Activated CD8-positive, alpha-beta memory T cell treated with anti-CD3 and anti-CD28 coated beads, Interleukin-2, amount 10 ng/mL, durations not matched to agents 7 days and 5 days (primary cell): Measurements from ENCODE around the gene RAD51C. TPM values are rescaled to one million over a fixed set of nuclear protein-coding genes. Genes with fewer than 3 reads are reported as not detected.
A peak's percentile ranks its signal among the peaks of the same experiment; 100 is the strongest.
"Not testable (repeated sequence)": the region's sequence is repeated elsewhere in the genome, so short reads cannot be mapped to it uniquely, and the experiment has no call there.

Experiments
- ATAC-seq: fragments of 150-1000 bp; cut with Tn5 transposase; one replicate; pipeline ENCODE4 v1.10.0; 2021; ENCODE audit warnings: moderate library complexity
- CTCF ChIA-PET: fragments of 350-600 bp; sonication (Branson Sonifier 250); formaldehyde crosslinking; loops from one replicate; lab custom pipeline; 2021; ENCODE audit warnings: antibody characterized with exemption; lab: Charles Lee
- DNase-seq: peaks from one replicate; pipeline ENCODE4 v3.0.0-alpha.2; 2020
- H3K27ac Mint-ChIP-seq: one replicate; pipeline ENCODE4 v1.8.0; 2021; ENCODE audit warnings: mild to moderate bottlenecking, mixed read lengths
- H3K27me3 Mint-ChIP-seq: one replicate; pipeline ENCODE4 v1.8.0; 2021; ENCODE audit warnings: mixed read lengths
- H3K36me3 Mint-ChIP-seq: one replicate; pipeline ENCODE4 v1.8.0; 2021; ENCODE audit warnings: mild to moderate bottlenecking, mixed read lengths
- H3K4me1 Mint-ChIP-seq: one replicate; pipeline ENCODE4 v1.8.0; 2021; ENCODE audit warnings: mixed read lengths
- H3K4me3 Mint-ChIP-seq: one replicate; pipeline ENCODE4 v1.8.0; 2021; ENCODE audit warnings: mild to moderate bottlenecking, moderate library complexity, mixed read lengths
- H3K9me3 Mint-ChIP-seq: one replicate; pipeline ENCODE4 v1.8.0; 2022; ENCODE audit warnings: low read depth, mixed read lengths
- total RNA-seq, 2 experiments: library from RNA; stranded (reverse); gene quantifications; one replicate each; pipeline ENCODE4 v1.2.3, GENCODE V29; 2021

The RAD51C gene
- total RNA-seq, result 10 to 100 TPM; 61.3 to 65.0 TPM

- Mint-ChIP-seq H3K4me1 (peaks cover 34% of the 10 kb centered on the region), H3K36me3 (peaks cover 23% of the 10 kb centered on the region), H3K9me3 (no peaks in the 10 kb centered on the region), H3K4me3 (peak within 1 kb of the TSS; percentile 99), H3K27ac (peak within 1 kb of the TSS; percentile 98), H3K27me3 (no peaks in the 10 kb centered on the region)
- ATAC-seq, result peak; percentile 99
- CTCF ChIA-PET, result interaction anchor here (0.9 to 1.4 kb wide), 6 partner anchors 10 to 313 kb away, joined by 3 to 9 read pairs (median 4); no protein-coding TSS in a partner anchor
- peak; percentile 94 for DNase-seq
Observed at GRCh38 chr17:58692239-58693055, at the start of gene RAD51C. Gene RAD51C (plus strand): TSS chr17:58692602. CDS start chr17:58692644, 42 bp downstream.

DNA sequence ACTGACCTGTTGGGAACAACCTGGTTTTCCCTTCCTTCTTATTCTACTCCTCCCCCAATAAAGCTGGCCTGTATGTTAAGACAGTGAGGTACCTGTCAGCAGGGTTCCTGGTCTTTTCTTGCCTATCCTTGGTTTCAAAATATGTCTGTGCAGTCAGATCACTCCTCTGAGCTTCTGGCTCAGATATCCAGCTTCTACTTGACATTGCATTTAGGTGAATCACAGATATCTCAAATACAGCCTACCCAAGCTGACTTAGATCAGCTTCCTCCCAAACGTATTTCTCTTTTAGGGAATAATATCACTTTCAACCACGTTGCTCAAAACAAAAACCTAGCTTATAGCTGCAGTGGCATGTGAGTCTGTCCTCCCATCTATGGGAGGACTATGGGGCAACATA lies 49.3 kb upstream of the RAD51C start:
- DNase-seq (no peak), ATAC-seq (no peak)
- H3K9me3 Mint-ChIP-seq, result no peaks in the 10 kb centered on the region
- no peaks in the 10 kb centered on the region for H3K36me3 Mint-ChIP-seq
- H3K4me1 Mint-ChIP-seq, result peaks cover 18% of the 10 kb centered on the region
- H3K27ac Mint-ChIP-seq, result no peak overlapping the region
- H3K27me3 Mint-ChIP-seq, result no peaks in the 10 kb centered on the region
- no peak overlapping the region for H3K4me3 Mint-ChIP-seq
- CTCF ChIA-PET, result interaction anchor here (1.2 kb wide), 1 partner anchor 11 kb away, joined by 4 read pairs; no protein-coding TSS in a partner anchor

DNA sequence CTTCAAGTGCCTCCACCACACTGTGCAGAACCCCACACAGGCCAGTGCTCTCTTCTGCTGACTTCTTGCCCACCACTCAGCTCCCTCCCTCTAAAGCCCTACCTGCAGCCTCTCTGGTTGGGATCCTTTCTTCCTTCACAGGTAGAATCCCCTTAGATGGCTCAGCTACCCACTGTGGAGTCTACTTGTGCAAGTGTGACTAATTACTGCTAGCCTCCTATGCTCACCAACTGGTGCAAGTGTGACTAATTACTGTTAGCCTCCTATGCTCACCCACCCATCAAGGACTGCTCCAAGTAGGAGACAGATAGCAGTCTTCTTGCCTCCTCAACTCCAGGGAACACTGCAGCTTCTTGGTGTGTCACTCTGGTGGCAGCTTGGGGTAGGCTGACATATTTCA lies 44.2 kb upstream of the RAD51C start:
- ATAC-seq, result no peak
- CTCF ChIA-PET, result no interaction called here

DNA sequence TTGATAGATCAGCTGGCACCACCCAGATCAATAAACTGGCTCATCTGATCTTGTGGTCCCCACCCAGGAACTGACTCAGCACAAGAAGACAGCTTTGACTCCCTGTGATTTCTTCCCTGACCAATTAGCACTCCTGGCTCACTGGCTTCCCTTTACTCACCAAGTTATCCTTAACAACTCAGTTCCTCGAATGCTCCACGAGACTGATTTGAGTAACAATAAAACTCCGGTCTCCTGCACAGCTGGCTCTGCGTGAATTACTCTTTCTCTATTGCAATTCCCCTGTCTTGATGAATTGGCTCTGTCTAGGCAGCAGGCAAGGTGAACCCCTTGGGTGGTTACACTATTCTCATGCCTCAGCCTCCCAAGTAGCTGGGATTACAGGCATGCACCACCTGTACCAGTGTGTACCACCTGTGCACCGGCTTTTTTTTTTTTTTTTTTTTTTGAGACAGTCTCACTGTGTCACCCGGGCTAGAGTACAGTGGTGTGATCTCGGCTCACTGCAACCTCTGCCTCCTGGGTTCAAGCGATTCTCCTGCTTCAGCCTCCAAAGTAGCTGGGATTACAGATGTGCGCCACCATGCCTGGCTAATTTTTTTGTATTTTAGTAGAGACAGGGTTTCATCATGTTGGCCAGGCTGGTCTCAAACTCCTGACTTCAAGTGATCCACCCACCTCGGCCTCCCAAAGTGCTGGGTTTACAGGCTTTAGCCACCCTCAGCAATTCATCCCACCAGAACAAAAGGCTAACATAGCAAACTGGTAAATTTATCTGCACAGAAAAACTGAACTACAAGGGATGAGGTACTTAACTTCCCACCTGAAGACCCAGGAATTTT lies 34.2 kb upstream of the RAD51C start:
- H3K27me3 Mint-ChIP-seq, H3K36me3 Mint-ChIP-seq, H3K9me3 Mint-ChIP-seq, H3K4me3 Mint-ChIP-seq: not testable (repeated sequence)
- DNase-seq (peak; percentile 54), ATAC-seq (peak; percentile 21)
- H3K27ac Mint-ChIP-seq, result peak overlapping the region; percentile 97
- CTCF ChIA-PET, result interaction anchor here (1.4 kb wide), 1 partner anchor 80 kb away, joined by 5 read pairs; no protein-coding TSS in a partner anchor
- peaks cover 21% of the 10 kb centered on the region for H3K4me1 Mint-ChIP-seq

More for the DNA sequence above, 44.2 kb upstream of the RAD51C start:
- H3K27ac Mint-ChIP-seq, result no peak overlapping the region
- peaks cover 3% of the 10 kb centered on the region for H3K27me3 Mint-ChIP-seq
- no peak for DNase-seq
- H3K4me1 Mint-ChIP-seq, result peaks cover 8% of the 10 kb centered on the region
- H3K4me3 Mint-ChIP-seq, result no peak overlapping the region
- no peaks in the 10 kb centered on the region for H3K36me3 Mint-ChIP-seq
- no peaks in the 10 kb centered on the region for H3K9me3 Mint-ChIP-seq

DNA sequence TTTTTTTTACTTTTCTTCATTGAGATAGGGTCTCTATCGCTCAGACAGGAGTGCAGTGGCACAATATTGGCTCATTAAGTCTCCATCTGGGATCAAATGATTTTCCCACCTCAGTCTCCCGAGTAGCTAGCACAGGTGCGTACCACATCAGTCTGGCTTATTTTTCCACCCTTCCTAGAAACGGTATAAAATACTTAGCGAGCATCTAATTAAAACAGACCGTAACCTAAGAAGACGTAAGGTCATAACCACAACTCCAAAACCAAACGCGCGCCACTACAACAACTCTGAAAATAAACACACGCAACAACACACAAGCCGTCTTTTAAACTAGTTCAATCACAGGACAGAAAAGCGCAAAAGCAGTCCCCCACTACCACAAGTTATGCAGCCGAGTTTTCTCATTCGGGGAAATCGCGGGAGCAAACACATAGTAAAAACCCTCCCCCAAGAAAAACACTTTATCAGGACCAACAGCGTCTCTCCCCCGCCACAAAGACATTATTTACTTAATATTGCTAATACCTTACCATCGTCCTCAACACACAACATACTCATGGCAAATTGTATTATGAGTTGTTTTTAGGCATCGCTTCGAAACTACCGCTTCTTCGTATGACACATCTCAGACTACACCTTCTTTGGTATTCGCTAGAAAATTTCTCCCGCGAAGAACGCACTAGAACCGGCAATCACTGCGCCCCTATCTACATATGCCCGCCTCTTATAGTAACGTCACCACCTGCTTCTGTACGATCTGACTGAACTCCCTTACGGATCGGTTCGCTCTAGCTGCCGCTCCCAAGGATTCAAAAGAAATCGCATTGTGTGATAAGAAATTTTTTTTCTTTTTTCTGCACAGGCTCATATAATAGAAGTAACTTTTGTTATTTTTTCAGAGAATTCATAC lies 33.3 kb upstream of the RAD51C start:
- Mint-ChIP-seq H3K4me1 (peaks cover 21% of the 10 kb centered on the region), H3K9me3 (peaks cover 2% of the 10 kb centered on the region), H3K36me3 (peaks cover 5% of the 10 kb centered on the region), H3K4me3 (peak overlapping the region; percentile 63), H3K27ac (peak overlapping the region; percentile 97), H3K27me3 (peaks cover 9% of the 10 kb centered on the region)
- DNase-seq (peak; percentile 89), ATAC-seq (peak; percentile 78)
- CTCF ChIA-PET, result interaction anchor here (1.0 to 1.4 kb wide), 2 partner anchors 81 to 345 kb away, joined by 3 to 5 read pairs; no protein-coding TSS in a partner anchor

DNA sequence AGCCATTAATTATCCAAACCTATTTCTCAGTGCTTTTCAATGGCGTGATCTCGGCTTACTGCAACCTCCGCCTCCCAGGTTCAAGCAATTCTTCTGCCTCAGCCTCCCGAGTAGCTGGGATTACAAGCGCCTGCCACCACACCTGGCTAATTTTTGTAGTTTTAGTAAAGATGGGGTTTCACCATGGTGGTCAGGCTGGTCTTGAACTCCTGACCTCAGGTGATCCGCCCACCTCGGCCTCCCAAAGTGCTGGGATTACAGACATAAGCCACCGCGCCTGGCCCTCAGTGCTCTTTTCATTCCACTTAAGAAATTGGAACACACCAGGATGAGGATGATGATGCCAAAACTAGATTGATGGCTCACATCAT lies 32.7 kb upstream of the RAD51C start:
- H3K36me3 Mint-ChIP-seq, H3K9me3 Mint-ChIP-seq, DNase-seq, H3K27me3 Mint-ChIP-seq, ATAC-seq: not testable (repeated sequence)
- peaks cover 21% of the 10 kb centered on the region for H3K4me1 Mint-ChIP-seq
- CTCF ChIA-PET, result interaction anchor here (1.0 kb wide), 1 partner anchor 344 kb away, joined by 3 read pairs; no protein-coding TSS in a partner anchor
- peak overlapping the region; percentile 63 for H3K4me3 Mint-ChIP-seq
- H3K27ac Mint-ChIP-seq, result peak overlapping the region; percentile 97

DNA sequence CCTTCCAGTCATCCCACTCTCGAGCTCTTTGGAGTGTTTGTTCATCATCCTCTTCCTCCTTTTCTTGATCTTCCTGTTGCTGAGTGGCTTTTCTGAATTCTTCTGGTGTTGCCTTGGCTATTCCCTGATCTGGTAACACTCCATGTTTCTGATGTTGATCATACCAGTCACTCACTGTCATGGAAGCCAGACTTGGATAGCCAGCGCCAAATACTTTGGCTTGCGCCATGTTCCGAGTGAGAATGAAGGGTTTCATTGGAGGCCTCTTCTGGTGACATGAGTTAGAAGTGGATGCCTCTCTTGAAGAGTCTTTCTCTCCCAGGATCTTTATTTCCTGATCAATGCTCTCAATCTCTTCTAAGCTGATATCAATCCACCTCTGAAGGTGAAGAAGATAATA lies 31.8 kb upstream of the RAD51C start:
- peaks cover 2% of the 10 kb centered on the region for H3K9me3 Mint-ChIP-seq
- CTCF ChIA-PET, result interaction anchor here (1.0 kb wide), 1 partner anchor 343 kb away, joined by 3 read pairs; no protein-coding TSS in a partner anchor
- peaks cover 21% of the 10 kb centered on the region for H3K4me1 Mint-ChIP-seq

DNA sequence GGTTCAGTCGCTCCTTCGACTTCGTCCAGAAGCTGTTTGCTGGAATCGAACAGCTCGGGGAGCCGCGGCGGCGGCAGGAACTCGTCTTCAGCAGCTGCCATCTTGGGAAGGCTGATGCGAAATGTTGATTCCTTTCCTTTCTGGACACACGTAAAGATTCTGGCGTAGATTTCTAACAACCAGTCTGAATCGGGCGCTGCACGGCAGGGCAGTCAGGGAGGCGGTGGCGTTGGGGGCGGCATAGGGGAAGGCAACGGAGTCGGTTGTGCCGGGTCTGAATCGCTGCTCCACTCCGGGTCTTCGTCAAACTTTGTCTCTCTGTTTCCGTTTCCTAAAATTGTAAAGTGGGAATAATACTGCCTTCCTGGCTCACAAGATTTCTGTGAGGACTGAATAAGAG lies 30.9 kb upstream of the RAD51C start:
- H3K27ac Mint-ChIP-seq, result no peak overlapping the region

More for the DNA sequence above, 31.8 kb upstream of the RAD51C start:
- Mint-ChIP-seq H3K36me3 (peaks cover 5% of the 10 kb centered on the region), H3K4me3 (peak overlapping the region; percentile 3), H3K27me3 (peaks cover 9% of the 10 kb centered on the region), H3K27ac (no peak overlapping the region)
- ATAC-seq, result no peak
- DNase-seq, result no peak

GRCh38 chr17:58664302-58664701 lies 28.1 kb upstream of the RAD51C start:
- CTCF ChIA-PET, result no interaction called here
- peaks cover 15% of the 10 kb centered on the region for H3K27me3 Mint-ChIP-seq
- peaks cover 7% of the 10 kb centered on the region for H3K4me1 Mint-ChIP-seq
- no peak overlapping the region for H3K27ac Mint-ChIP-seq
- ATAC-seq, result no peak
- no peak overlapping the region for H3K4me3 Mint-ChIP-seq
- DNase-seq, result no peak
- H3K9me3 Mint-ChIP-seq, result no peaks in the 10 kb centered on the region
- H3K36me3 Mint-ChIP-seq, result no peaks in the 10 kb centered on the region

More for the DNA sequence above, 30.9 kb upstream of the RAD51C start:
- Mint-ChIP-seq H3K9me3 (peaks cover 2% of the 10 kb centered on the region), H3K4me3 (no peak overlapping the region), H3K27me3 (peaks cover 10% of the 10 kb centered on the region), H3K4me1 (peaks cover 22% of the 10 kb centered on the region), H3K36me3 (peaks cover 5% of the 10 kb centered on the region)
- no peak for DNase-seq
- CTCF ChIA-PET, result no interaction called here
- no peak for ATAC-seq

- Mint-ChIP-seq H3K4me3 (peak overlapping the region; percentile 42), H3K9me3 (no peaks in the 10 kb centered on the region), H3K36me3 (no peaks in the 10 kb centered on the region), H3K27ac (peak overlapping the region; percentile 45), H3K4me1 (peaks cover 7% of the 10 kb centered on the region), H3K27me3 (peaks cover 21% of the 10 kb centered on the region)
- DNase-seq, result no peak
- CTCF ChIA-PET, result no interaction called here
- no peak for ATAC-seq
Observed at GRCh38 chr17:58665946-58666857, 26.2 kb upstream of the RAD51C start.

- Mint-ChIP-seq H3K9me3 (no peaks in the 10 kb centered on the region), H3K4me1 (peaks cover 7% of the 10 kb centered on the region), H3K27me3 (peaks cover 21% of the 10 kb centered on the region), H3K4me3 (no peak overlapping the region), H3K36me3 (no peaks in the 10 kb centered on the region), H3K27ac (no peak overlapping the region)
- DNase-seq, result peak; percentile 61
- ATAC-seq, result peak; percentile 39
- CTCF ChIA-PET, result no interaction called here
Observed at GRCh38 chr17:58666858-58667267, 25.5 kb upstream of the RAD51C start.
